Measurements from ENCODE around the gene KDM8.

KDM8 gene

GRCh38 chr16:27216297-27216885, 13.1 kb downstream of the KDM8 start:
- Histone ChIP-seq H2BK12ac (ENCODE audit: low read length) (no peak overlapping the region), H3K36me3 (replicated peaks in 1 of 2; ENCODE audit: control insufficient read depth in 2 of 2, insufficient read depth in 2 of 2, low read length in 2 of 2) (peaks cover 11 to 33% of the 10 kb centered on the region in 2 donors), H2BK15ac (ENCODE audit: low read length) (no peak overlapping the region), H4K8ac (ENCODE audit: low read depth, low read length) (no peak overlapping the region), H3K14ac (ENCODE audit: low read length) (no peak overlapping the region), H3K27ac (replicated peaks; ENCODE audit: low read length) (no peak overlapping the region), H2AFZ (ENCODE audit: low read length) (no peak overlapping the region), H2AK5ac (ENCODE audit: low read depth, low read length) (no peak overlapping the region), H3K9ac (ENCODE audit: low read depth, low read length, poor library complexity) (peak overlapping the region; percentile 35), H3K4me3 (ENCODE audit: low read length in 2 of 2) (no peak overlapping the region), H2BK120ac (ENCODE audit: low read depth, low read length) (no peak overlapping the region), H3K27me3 (ENCODE audit: control insufficient read depth in 3 of 3, insufficient read depth in 3 of 3, low read depth in 1 of 3, low read length in 3 of 3) (no peaks in the 10 kb centered on the region), H3K9me3 (replicated peaks in 1 of 2; ENCODE audit: control insufficient read depth in 2 of 2, insufficient read depth in 1 of 2, low read depth in 1 of 2, low read length in 2 of 2) (no peaks in the 10 kb centered on the region), H3K23ac (ENCODE audit: low read depth, low read length, poor library complexity) (no peak overlapping the region), H3K4me2 (ENCODE audit: insufficient read depth, low read length, poor library complexity, severe bottlenecking) (no peak overlapping the region), H4K91ac (ENCODE audit: low read depth, low read length, poor library complexity) (no peak overlapping the region), H3K4me1 (ENCODE audit: control insufficient read depth in 2 of 2, insufficient read depth in 1 of 2, low read depth in 1 of 2, low read length in 2 of 2) (peaks cover 0 to 2% of the 10 kb centered on the region in 2 donors), H2BK5ac (ENCODE audit: low read length) (no peak overlapping the region), H3K18ac (ENCODE audit: low read length) (no peak overlapping the region), H3K79me1 (ENCODE audit: low read depth, low read length) (no peaks in the 10 kb centered on the region), H3K4ac (ENCODE audit: low read length) (no peak overlapping the region)
- no peak for DNase-seq (ENCODE audit: low spot score)
- no CpG with 5 or more reads among the region's 16 CpGs for WGBS, 2 donors (ENCODE audit: extremely low coverage in 2 of 2, insufficient read length in 2 of 2, insufficient replicate concordance in 1 of 2)

- H3K18ac ChIP-seq (ENCODE audit: low read length), result no peak overlapping the region
- H2BK15ac ChIP-seq (ENCODE audit: low read length), result no peak overlapping the region
- H2BK5ac ChIP-seq (ENCODE audit: low read length), result no peak overlapping the region
- H4K91ac ChIP-seq (ENCODE audit: low read depth, low read length, poor library complexity), result no peak overlapping the region
- H3K27ac ChIP-seq (replicated peaks; ENCODE audit: low read length), result no peak overlapping the region
- H3K4me3 ChIP-seq (ENCODE audit: low read length in 2 of 2), result no peak overlapping the region
- H3K9ac ChIP-seq (ENCODE audit: low read depth, low read length, poor library complexity), result no peak overlapping the region
- H2AK5ac ChIP-seq (ENCODE audit: low read depth, low read length), result no peak overlapping the region
- no peaks in the 10 kb centered on the region for H3K27me3 ChIP-seq (ENCODE audit: control insufficient read depth in 3 of 3, insufficient read depth in 3 of 3, low read depth in 1 of 3, low read length in 3 of 3)
- no CpG with 5 or more reads among the region's 10 CpGs for WGBS, 2 donors (ENCODE audit: extremely low coverage in 2 of 2, insufficient read length in 2 of 2, insufficient replicate concordance in 1 of 2)
- H3K14ac ChIP-seq (ENCODE audit: low read length), result no peak overlapping the region
- no peaks in the 10 kb centered on the region for H3K9me3 ChIP-seq (replicated peaks in 1 of 2; ENCODE audit: control insufficient read depth in 2 of 2, insufficient read depth in 1 of 2, low read depth in 1 of 2, low read length in 2 of 2)
- H3K4ac ChIP-seq (ENCODE audit: low read length), result no peak overlapping the region
- no peaks in the 10 kb centered on the region for H3K79me1 ChIP-seq (ENCODE audit: low read depth, low read length)
- DNase-seq (ENCODE audit: low spot score), result no peak
- H3K36me3 ChIP-seq (replicated peaks in 1 of 2; ENCODE audit: control insufficient read depth in 2 of 2, insufficient read depth in 2 of 2, low read length in 2 of 2), result peaks cover 11 to 30% of the 10 kb centered on the region in 2 donors
- H4K8ac ChIP-seq (ENCODE audit: low read depth, low read length), result no peak overlapping the region
- H3K4me2 ChIP-seq (ENCODE audit: insufficient read depth, low read length, poor library complexity, severe bottlenecking), result no peak overlapping the region
- no peak overlapping the region for H2BK120ac ChIP-seq (ENCODE audit: low read depth, low read length)
- H2BK12ac ChIP-seq (ENCODE audit: low read length), result no peak overlapping the region
- no peak overlapping the region for H3K23ac ChIP-seq (ENCODE audit: low read depth, low read length, poor library complexity)
- peak overlapping the region; percentile 14 for H2AFZ ChIP-seq (ENCODE audit: low read length)
- H3K4me1 ChIP-seq (ENCODE audit: control insufficient read depth in 2 of 2, insufficient read depth in 1 of 2, low read depth in 1 of 2, low read length in 2 of 2), result peaks cover 0 to 2% of the 10 kb centered on the region in 2 donors
Measured at GRCh38 chr16:27217256-27217655, 13.9 kb downstream of the KDM8 start.

- Histone ChIP-seq H2AK5ac (ENCODE audit: low read depth, low read length) (no peak overlapping the region), H4K91ac (ENCODE audit: low read depth, low read length, poor library complexity) (no peak overlapping the region), H3K4me2 (ENCODE audit: insufficient read depth, low read length, poor library complexity, severe bottlenecking) (no peak overlapping the region), H3K4me3 (ENCODE audit: low read length in 2 of 2) (no peak overlapping the region), H2BK120ac (ENCODE audit: low read depth, low read length) (no peak overlapping the region), H3K4ac (ENCODE audit: low read length) (no peak overlapping the region), H2BK15ac (ENCODE audit: low read length) (no peak overlapping the region), H2AFZ (ENCODE audit: low read length) (no peak overlapping the region), H3K9me3 (replicated peaks in 1 of 2; ENCODE audit: control insufficient read depth in 2 of 2, insufficient read depth in 1 of 2, low read depth in 1 of 2, low read length in 2 of 2) (no peaks in the 10 kb centered on the region), H3K14ac (ENCODE audit: low read length) (no peak overlapping the region), H3K4me1 (ENCODE audit: control insufficient read depth in 2 of 2, insufficient read depth in 1 of 2, low read depth in 1 of 2, low read length in 2 of 2) (peaks cover 0 to 2% of the 10 kb centered on the region in 2 donors), H3K27ac (replicated peaks; ENCODE audit: low read length) (no peak overlapping the region), H3K23ac (ENCODE audit: low read depth, low read length, poor library complexity) (no peak overlapping the region), H2BK12ac (ENCODE audit: low read length) (no peak overlapping the region), H3K36me3 (replicated peaks in 1 of 2; ENCODE audit: control insufficient read depth in 2 of 2, insufficient read depth in 2 of 2, low read length in 2 of 2) (peaks cover 14 to 33% of the 10 kb centered on the region in 2 donors), H3K79me1 (ENCODE audit: low read depth, low read length) (no peaks in the 10 kb centered on the region), H3K27me3 (ENCODE audit: control insufficient read depth in 3 of 3, insufficient read depth in 3 of 3, low read depth in 1 of 3, low read length in 3 of 3) (no peaks in the 10 kb centered on the region), H3K18ac (ENCODE audit: low read length) (no peak overlapping the region), H2BK5ac (ENCODE audit: low read length) (no peak overlapping the region), H3K9ac (ENCODE audit: low read depth, low read length, poor library complexity) (peak overlapping the region; percentile 51), H4K8ac (ENCODE audit: low read depth, low read length) (no peak overlapping the region)
- no peak for DNase-seq (ENCODE audit: low spot score)
- WGBS, 2 donors (ENCODE audit: extremely low coverage in 2 of 2, insufficient read length in 2 of 2, insufficient replicate concordance in 1 of 2), result no CpG with 5 or more reads among the region's 9 CpGs
Measured at GRCh38 chr16:27218756-27219155, 15.4 kb downstream of the KDM8 start.

GRCh38 chr16:27219161-27219560, 15.8 kb downstream of the KDM8 start:
- Histone ChIP-seq H3K4ac (ENCODE audit: low read length) (no peak overlapping the region), H3K9ac (ENCODE audit: low read depth, low read length, poor library complexity) (no peak overlapping the region)

More at GRCh38 chr16:27219161-27219560, 15.8 kb downstream of the KDM8 start:
- H4K91ac ChIP-seq (ENCODE audit: low read depth, low read length, poor library complexity), result no peak overlapping the region
- no peak overlapping the region for H3K14ac ChIP-seq (ENCODE audit: low read length)
- H2BK120ac ChIP-seq (ENCODE audit: low read depth, low read length), result no peak overlapping the region
- H3K36me3 ChIP-seq (replicated peaks in 1 of 2; ENCODE audit: control insufficient read depth in 2 of 2, insufficient read depth in 2 of 2, low read length in 2 of 2), result peaks cover 15 to 37% of the 10 kb centered on the region in 2 donors
- H3K18ac ChIP-seq (ENCODE audit: low read length), result no peak overlapping the region
- no peak overlapping the region for H3K23ac ChIP-seq (ENCODE audit: low read depth, low read length, poor library complexity)
- DNase-seq (ENCODE audit: low spot score), result no peak
- H2BK15ac ChIP-seq (ENCODE audit: low read length), result no peak overlapping the region
- no peak overlapping the region for H3K4me2 ChIP-seq (ENCODE audit: insufficient read depth, low read length, poor library complexity, severe bottlenecking)
- H3K9me3 ChIP-seq (replicated peaks in 1 of 2; ENCODE audit: control insufficient read depth in 2 of 2, insufficient read depth in 1 of 2, low read depth in 1 of 2, low read length in 2 of 2), result no peaks in the 10 kb centered on the region
- H2BK12ac ChIP-seq (ENCODE audit: low read length), result no peak overlapping the region
- no peaks in the 10 kb centered on the region for H3K79me1 ChIP-seq (ENCODE audit: low read depth, low read length)
- no peaks in the 10 kb centered on the region for H3K27me3 ChIP-seq (ENCODE audit: control insufficient read depth in 3 of 3, insufficient read depth in 3 of 3, low read depth in 1 of 3, low read length in 3 of 3)
- H2AFZ ChIP-seq (ENCODE audit: low read length), result no peak overlapping the region
- WGBS, 2 donors (ENCODE audit: extremely low coverage in 2 of 2, insufficient read length in 2 of 2, insufficient replicate concordance in 1 of 2), result no CpG with 5 or more reads among the region's 10 CpGs
- H3K27ac ChIP-seq (replicated peaks; ENCODE audit: low read length), result no peak overlapping the region
- no peak overlapping the region for H2AK5ac ChIP-seq (ENCODE audit: low read depth, low read length)
- H4K8ac ChIP-seq (ENCODE audit: low read depth, low read length), result no peak overlapping the region
- no peak overlapping the region for H2BK5ac ChIP-seq (ENCODE audit: low read length)
- H3K4me1 ChIP-seq (ENCODE audit: control insufficient read depth in 2 of 2, insufficient read depth in 1 of 2, low read depth in 1 of 2, low read length in 2 of 2), result peaks cover 0 to 2% of the 10 kb centered on the region in 2 donors
- no peak overlapping the region for H3K4me3 ChIP-seq (ENCODE audit: low read length in 2 of 2)
